Calu3 (cell line): ENCODE data around the gene C1R. TPM values are rescaled to one million over a fixed set of nuclear protein-coding genes. Genes with fewer than 3 reads are reported as not detected.

Experiments used
- BruUV-seq: library from RNA; stranded (reverse); fragments of 400-500 nt; replicated peaks from 2 replicates; lab custom pipeline; 2021; lab: Mats Ljungman, UMichigan
- CTCF ChIA-PET: fragments of 300-600 bp; sonication (Branson Sonifier 250); formaldehyde crosslinking; loops from one replicate; lab custom pipeline; 2022; ENCODE audit warnings: antibody characterized with exemption; lab: Charles Lee
- DNase-seq: peaks from one replicate; pipeline ENCODE4 v3.0.0; 2022
- H3K27ac Mint-ChIP-seq: one replicate; pipeline ENCODE4 v1.8.0; 2022; ENCODE audit warnings: mixed read lengths; ENCODE audit not compliant: unreplicated experiment
- H3K27me3 Mint-ChIP-seq: one replicate; pipeline ENCODE4 v1.8.0; 2022; ENCODE audit warnings: mixed read lengths; ENCODE audit not compliant: unreplicated experiment
- H3K36me3 Mint-ChIP-seq: one replicate; pipeline ENCODE4 v1.8.0; 2022; ENCODE audit warnings: mild to moderate bottlenecking, moderate library complexity, mixed read lengths; ENCODE audit not compliant: insufficient read depth, unreplicated experiment
- H3K4me1 Mint-ChIP-seq: one replicate; pipeline ENCODE4 v1.8.0; 2022; ENCODE audit warnings: mild to moderate bottlenecking, low read depth, mixed read lengths; ENCODE audit not compliant: unreplicated experiment
- H3K4me3 Mint-ChIP-seq: one replicate; pipeline ENCODE4 v1.8.0; 2022; ENCODE audit warnings: mild to moderate bottlenecking, low read depth, moderate library complexity, mixed read lengths; ENCODE audit not compliant: unreplicated experiment
- H3K9me3 Mint-ChIP-seq: one replicate; pipeline ENCODE4 v1.8.0; 2022; ENCODE audit warnings: low read depth, mixed read lengths; ENCODE audit not compliant: unreplicated experiment
- intact Hi-C: fragments of 100-400 bp; cut with micrococcal nuclease; formaldehyde crosslinking; loops from one replicate; pipeline ENCODE4 v1.10.0; 2022; ENCODE audit not compliant: unreplicated experiment
- total RNA-seq: library from RNA; stranded (reverse); gene quantifications from 2 replicates; pipeline ENCODE4 v1.2.3, GENCODE V29; 2022
- TF ChIP-seq, protein P1 (sequence below): fragments of 200-600 bp; IDR thresholded peaks from one replicate; pipeline ENCODE4 v1.8.0; 2022; ENCODE audit warnings: antibody characterized with exemption; ENCODE audit not compliant: unreplicated experiment

C1R gene
- total RNA-seq, 1 experiment from 2014 or later: 7.6 TPM

DNA sequence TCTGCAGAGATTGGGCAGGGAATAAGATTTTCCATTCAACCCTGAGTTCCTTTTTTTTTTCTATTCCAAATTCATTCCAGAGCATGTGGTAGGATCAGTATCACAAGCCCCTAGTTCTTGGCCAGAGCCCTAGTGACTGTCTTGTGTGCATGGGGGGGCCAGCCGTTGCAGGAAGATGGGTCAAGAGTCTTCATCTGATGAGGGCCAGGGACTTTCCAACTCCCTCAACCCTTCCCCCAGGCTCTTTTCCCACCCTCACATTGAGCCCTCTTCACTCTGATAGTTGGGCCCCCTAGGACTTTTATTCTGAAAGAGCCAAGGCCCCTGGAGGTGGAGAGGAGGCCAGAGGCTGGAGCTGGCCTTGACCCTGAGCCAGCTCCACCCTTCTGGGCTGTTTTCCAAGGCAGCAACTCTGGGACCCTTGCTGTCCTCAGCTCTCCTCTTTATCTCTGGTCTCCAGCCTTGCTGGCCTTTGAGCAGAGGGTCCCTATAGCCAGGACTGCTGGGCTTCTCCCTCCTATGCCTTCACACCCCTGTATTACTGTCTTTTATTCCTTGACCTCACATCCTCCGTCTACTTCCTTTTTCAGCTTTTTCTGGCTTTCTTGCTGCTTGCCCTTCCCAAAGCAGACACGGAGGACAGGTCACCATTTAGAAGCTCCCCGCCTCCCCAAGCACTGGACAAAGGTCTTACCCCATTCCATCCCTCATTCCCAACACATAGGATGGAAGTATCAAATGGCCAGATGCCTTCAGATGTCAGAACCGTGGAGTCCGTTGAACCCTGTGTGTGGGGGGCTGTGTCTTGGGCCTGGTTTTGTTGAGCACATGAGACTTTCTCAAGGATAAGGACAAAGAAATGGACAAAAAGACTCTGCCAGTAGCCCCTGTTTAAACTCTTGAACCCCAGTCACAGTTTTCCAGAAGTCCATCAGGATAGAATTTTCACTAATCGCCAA is 30.8 kb upstream of the C1R start:
- H3K27ac Mint-ChIP-seq: no peak overlapping the region
- H3K4me1 Mint-ChIP-seq: no peaks in the 10 kb centered on the region
- intact Hi-C loops: no loop called here
- CTCF ChIA-PET: no interaction called here
- no peak overlapping the region for H3K4me3 Mint-ChIP-seq
- H3K9me3 Mint-ChIP-seq: no peaks in the 10 kb centered on the region
- TF ChIP-seq, protein P1, sequence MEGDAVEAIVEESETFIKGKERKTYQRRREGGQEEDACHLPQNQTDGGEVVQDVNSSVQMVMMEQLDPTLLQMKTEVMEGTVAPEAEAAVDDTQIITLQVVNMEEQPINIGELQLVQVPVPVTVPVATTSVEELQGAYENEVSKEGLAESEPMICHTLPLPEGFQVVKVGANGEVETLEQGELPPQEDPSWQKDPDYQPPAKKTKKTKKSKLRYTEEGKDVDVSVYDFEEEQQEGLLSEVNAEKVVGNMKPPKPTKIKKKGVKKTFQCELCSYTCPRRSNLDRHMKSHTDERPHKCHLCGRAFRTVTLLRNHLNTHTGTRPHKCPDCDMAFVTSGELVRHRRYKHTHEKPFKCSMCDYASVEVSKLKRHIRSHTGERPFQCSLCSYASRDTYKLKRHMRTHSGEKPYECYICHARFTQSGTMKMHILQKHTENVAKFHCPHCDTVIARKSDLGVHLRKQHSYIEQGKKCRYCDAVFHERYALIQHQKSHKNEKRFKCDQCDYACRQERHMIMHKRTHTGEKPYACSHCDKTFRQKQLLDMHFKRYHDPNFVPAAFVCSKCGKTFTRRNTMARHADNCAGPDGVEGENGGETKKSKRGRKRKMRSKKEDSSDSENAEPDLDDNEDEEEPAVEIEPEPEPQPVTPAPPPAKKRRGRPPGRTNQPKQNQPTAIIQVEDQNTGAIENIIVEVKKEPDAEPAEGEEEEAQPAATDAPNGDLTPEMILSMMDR: no peak
- no peaks in the 10 kb centered on the region for H3K27me3 Mint-ChIP-seq
- BruUV-seq: no TSS peak
- peaks cover 5% of the 10 kb centered on the region for H3K36me3 Mint-ChIP-seq
- DNase-seq: no peak

DNA sequence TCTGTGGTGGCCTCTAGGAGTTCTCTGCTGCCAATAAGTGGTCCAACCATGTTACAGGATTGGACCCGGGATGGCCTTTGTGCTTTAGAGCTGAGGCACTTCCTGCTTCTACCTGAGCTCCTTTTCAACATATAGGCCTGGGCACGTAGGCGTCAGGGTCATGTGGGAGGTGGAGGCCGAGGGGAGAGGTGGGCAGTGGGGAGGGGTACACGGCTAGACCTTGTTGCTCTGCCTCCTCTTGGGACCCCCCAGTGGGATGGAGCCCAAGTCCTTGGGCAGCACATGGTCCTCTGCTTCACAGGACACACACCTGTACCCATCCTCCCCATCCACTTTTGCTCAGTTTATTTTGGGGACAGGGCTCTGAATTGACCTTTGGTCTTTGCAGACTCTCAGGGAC is 29.1 kb upstream of the C1R start:
- TF ChIP-seq, protein P1: no peak
- H3K27me3 Mint-ChIP-seq: no peaks in the 10 kb centered on the region
- no peaks in the 10 kb centered on the region for H3K4me1 Mint-ChIP-seq
- no peak for DNase-seq
- no peaks in the 10 kb centered on the region for H3K9me3 Mint-ChIP-seq
- no peak overlapping the region for H3K27ac Mint-ChIP-seq
- H3K4me3 Mint-ChIP-seq: no peak overlapping the region
- CTCF ChIA-PET: no interaction called here
- peaks cover 5% of the 10 kb centered on the region for H3K36me3 Mint-ChIP-seq
- intact Hi-C loops: no loop called here
- no TSS peak for BruUV-seq

DNA sequence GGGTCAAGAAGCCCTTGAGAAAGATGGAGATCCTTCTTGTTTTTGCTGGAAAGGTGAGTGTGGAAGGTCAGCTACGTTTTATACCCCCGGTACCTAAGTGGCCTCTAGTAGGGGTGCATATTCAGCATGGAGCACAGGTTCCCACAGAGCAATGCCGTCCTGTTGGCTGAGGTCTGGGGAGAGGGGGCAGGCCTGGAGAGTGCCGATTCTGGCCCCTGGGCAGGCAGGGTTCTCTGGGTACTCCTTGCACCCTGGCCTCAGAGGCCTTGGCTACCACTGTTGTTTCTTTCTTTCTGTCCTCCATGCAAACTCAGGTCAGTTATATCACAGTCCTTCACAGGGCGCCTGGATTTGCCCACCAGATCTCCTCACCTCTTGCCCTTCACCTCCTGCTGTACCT is 27.9 kb upstream of the C1R start:
- no peak overlapping the region for H3K27ac Mint-ChIP-seq
- intact Hi-C loops: no loop called here
- no TSS peak for BruUV-seq

DNA sequence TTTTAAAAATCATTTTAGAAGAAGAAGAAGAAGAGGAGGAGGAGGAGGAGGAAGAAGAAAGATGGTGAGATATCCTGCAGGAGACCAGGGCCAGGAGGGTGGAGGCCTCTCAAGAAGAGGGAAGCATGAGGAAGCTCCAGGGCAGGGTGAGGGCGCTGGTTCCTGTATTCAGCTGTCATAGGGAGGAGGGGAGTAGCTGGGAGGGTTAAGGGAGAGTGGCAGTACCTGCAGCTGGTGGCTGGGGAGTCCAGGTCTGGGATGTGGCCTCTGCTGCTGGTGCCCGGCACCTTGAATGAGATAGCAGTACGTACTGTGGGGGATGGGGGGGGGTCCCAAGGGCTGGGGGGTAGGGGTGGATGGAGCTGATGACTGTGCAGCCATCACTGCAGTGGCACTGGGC is 26.6 kb upstream of the C1R start:
- no peaks in the 10 kb centered on the region for H3K4me1 Mint-ChIP-seq
- BruUV-seq: no TSS peak
- DNase-seq: no peak
- H3K4me3 Mint-ChIP-seq: no peak overlapping the region
- intact Hi-C loops: no loop called here
- peaks cover 21% of the 10 kb centered on the region for H3K36me3 Mint-ChIP-seq
- H3K27me3 Mint-ChIP-seq: no peaks in the 10 kb centered on the region
- H3K9me3 Mint-ChIP-seq: no peaks in the 10 kb centered on the region
- H3K27ac Mint-ChIP-seq: no peak overlapping the region
- TF ChIP-seq, protein P1: no peak
- CTCF ChIA-PET: interaction anchor here (0.7 kb wide), 1 partner anchor 266 kb away, joined by 4 read pairs; no protein-coding TSS in a partner anchor

More for the DNA sequence above, 27.9 kb upstream of the C1R start:
- Mint-ChIP-seq H3K36me3 (peaks cover 11% of the 10 kb centered on the region), H3K4me3 (no peak overlapping the region), H3K27me3 (no peaks in the 10 kb centered on the region), H3K4me1 (no peaks in the 10 kb centered on the region), H3K9me3 (no peaks in the 10 kb centered on the region)
- CTCF ChIA-PET: no interaction called here
- TF ChIP-seq, protein P1: no peak
- no peak for DNase-seq
